CD4-positive, CD25-positive, alpha-beta regulatory T cell (primary cell): Measurements from ENCODE around the gene NPEPL1. TPM values are rescaled to one million over a fixed set of nuclear protein-coding genes. Genes with fewer than 3 reads are reported as not detected.

Experiments used
- ATAC-seq, 2 donors: fragments of 150-1000 bp; cut with Tn5 transposase; one replicate each; pipeline ENCODE4 v1.10.0; 2021; ENCODE audit warnings: low read depth in 2 of 2, moderate number of reproducible peaks in 2 of 2, moderate library complexity in 1 of 2
- DNase-seq, 3 donors: peaks; one replicate each; pipeline versions ENCODE4 v3.0.0 to v3.0.0-alpha.2; 2012 to 2022; ENCODE audit warnings: mixed read lengths in 1 of 3
- H3K27ac ChIP-seq: one replicate; pipeline ENCODE4 v1.7.0; 2013; ENCODE audit warnings: mild to moderate bottlenecking, low read length; ENCODE audit not compliant: insufficient read depth, poor library complexity, severe bottlenecking
- H3K27me3 ChIP-seq: one replicate; pipeline ENCODE4 v1.7.0; 2013; ENCODE audit warnings: low read length; ENCODE audit not compliant: control insufficient read depth, insufficient read depth
- H3K36me3 ChIP-seq: one replicate; pipeline ENCODE4 v1.7.0; 2013; ENCODE audit warnings: mild to moderate bottlenecking, low read length, moderate library complexity; ENCODE audit not compliant: control insufficient read depth, insufficient read depth
- H3K4me1 ChIP-seq: 2 replicates; pipeline ENCODE4 v1.7.0; 2013; ENCODE audit warnings: mild to moderate bottlenecking, low read length; ENCODE audit not compliant: insufficient read depth, control insufficient read depth, poor library complexity, severe bottlenecking
- H3K4me3 ChIP-seq: one replicate; pipeline ENCODE4 v1.7.0; 2013; ENCODE audit warnings: low read depth, mild to moderate bottlenecking, low read length, moderate library complexity
- H3K9me3 ChIP-seq, 2 experiments: 1 replicate in 1 of 2; 2 replicates in 1 of 2; pipeline ENCODE4 v1.7.0; 2013; ENCODE audit warnings: low read length in 2 of 2, mild to moderate bottlenecking in 1 of 2, moderate library complexity in 1 of 2; ENCODE audit not compliant: control insufficient read depth in 2 of 2
- H3K27ac Mint-ChIP-seq, 3 donors: one replicate each; pipeline ENCODE4 v1.8.0; 2020 to 2022; ENCODE audit warnings: mild to moderate bottlenecking in 3 of 3, mixed read lengths in 3 of 3, moderate library complexity in 2 of 3
- H3K27me3 Mint-ChIP-seq: one replicate; pipeline ENCODE4 v1.8.0; 2022; ENCODE audit warnings: mild to moderate bottlenecking, mixed read lengths
- H3K36me3 Mint-ChIP-seq: one replicate; pipeline ENCODE4 v1.8.0; 2020; ENCODE audit warnings: mixed read lengths
- H3K4me1 Mint-ChIP-seq, 4 donors: one replicate each; pipeline ENCODE4 v1.8.0; 2020 to 2022; ENCODE audit warnings: mixed read lengths in 4 of 4, mild to moderate bottlenecking in 1 of 4
- H3K4me3 Mint-ChIP-seq, 4 donors: one replicate each; pipeline ENCODE4 v1.8.0; 2020 to 2022; ENCODE audit warnings: mild to moderate bottlenecking in 4 of 4, mixed read lengths in 4 of 4, moderate library complexity in 3 of 4
- H3K9me3 Mint-ChIP-seq, 7 donors: one replicate each; pipeline ENCODE4 v1.8.0; 2020 to 2022; ENCODE audit warnings: mixed read lengths in 7 of 7, mild to moderate bottlenecking in 3 of 7, moderate library complexity in 2 of 7
- polyA plus RNA-seq, 4 donors: library from polyadenylated mRNA; unstranded; fragments of 300-500 nt; fragmentation: Illumina TruSeq; gene quantifications; one replicate each; pipeline ENCODE4 v1.2.3, GENCODE V29; 2021
- total RNA-seq: library from RNA; stranded (reverse); gene quantifications from one replicate; pipeline ENCODE4 v1.2.3, GENCODE V29; 2022

The NPEPL1 gene
- total and polyA plus RNA-seq, 5 donors from 2014 or later: 7.7 to 62.2 (median 8.3) TPM

DNA sequence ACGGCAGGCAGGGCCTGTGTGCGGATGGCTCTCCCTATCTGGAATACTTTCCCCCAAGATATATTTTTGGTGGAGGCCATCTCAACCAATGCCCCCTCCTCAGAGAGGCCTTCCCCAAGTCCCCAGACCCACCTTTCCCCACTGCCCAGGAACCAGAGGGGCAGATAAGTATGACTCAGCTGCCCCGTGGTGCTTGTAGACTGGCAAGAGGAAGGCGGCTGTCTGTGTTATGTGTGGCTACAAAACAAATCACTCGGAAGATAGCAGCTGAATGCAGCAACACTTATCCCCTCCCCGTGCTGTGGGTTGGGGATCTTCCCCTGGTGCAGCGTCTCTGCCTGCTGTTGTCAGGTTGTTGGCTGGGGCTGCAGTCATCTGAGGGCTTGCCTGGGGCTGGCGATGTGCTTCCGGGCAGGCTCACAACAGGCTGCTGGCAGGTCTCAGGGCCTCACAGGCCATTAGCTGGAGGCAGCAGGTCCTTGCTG is 7.1 kb downstream of the NPEPL1 start:
- Histone ChIP-seq H3K4me3 (no peak overlapping the region), H3K9me3 (no peaks in the 10 kb centered on the region), H3K27ac (no peak overlapping the region), H3K27me3 (no peaks in the 10 kb centered on the region), H3K4me1 (no peaks in the 10 kb centered on the region), H3K36me3 (peaks cover 47% of the 10 kb centered on the region)
- no peak overlapping the region for H3K4me3 Mint-ChIP-seq
- no peaks in the 10 kb centered on the region for H3K27me3 Mint-ChIP-seq
- peaks cover 37% of the 10 kb centered on the region for H3K36me3 Mint-ChIP-seq
- H3K9me3 Mint-ChIP-seq: no peaks in the 10 kb centered on the region
- H3K27ac Mint-ChIP-seq: peak overlapping the region in 1 of 3 donors; percentile 9
- ATAC-seq (no peak), DNase-seq (no peak)
- peaks cover 0 to 4% (median 0%) of the 10 kb centered on the region in 4 donors for H3K4me1 Mint-ChIP-seq

DNA sequence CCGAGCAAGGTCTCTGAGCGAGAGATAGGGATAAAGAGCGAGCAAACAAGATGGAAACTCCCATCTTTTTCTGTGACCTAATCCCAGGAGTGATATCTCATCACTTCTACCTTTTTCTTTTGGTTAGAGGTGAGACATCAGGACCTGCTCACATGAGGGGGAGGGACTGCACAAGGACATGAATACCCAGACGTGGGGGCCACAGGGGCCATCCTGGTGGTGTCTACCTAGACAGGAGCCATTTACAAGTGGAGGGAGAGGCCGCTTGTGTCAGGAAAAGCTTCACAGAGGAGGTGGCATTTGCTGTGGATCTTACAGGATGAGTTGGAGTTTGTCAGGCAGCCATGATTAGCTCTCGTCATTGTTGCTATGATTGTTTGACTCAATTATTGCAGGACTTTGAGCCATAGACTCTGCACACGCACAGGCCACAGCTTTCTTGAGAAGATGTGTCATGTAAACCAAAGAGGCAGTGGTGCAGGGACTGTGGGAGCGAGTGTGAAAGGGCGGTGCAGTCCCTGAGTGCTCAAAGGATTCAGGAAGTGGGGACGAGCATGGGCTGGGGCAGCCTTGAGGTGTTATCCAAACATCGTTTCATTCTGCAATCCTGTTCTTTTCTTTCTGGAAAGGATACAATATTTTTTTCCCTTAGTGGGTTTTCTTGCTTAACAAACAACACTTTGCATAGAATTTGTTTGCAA is 7.7 kb downstream of the NPEPL1 start:
- peaks cover 0 to 6% (median 0%) of the 10 kb centered on the region in 4 donors for H3K4me1 Mint-ChIP-seq
- peaks cover 41% of the 10 kb centered on the region for H3K36me3 Mint-ChIP-seq
- Histone ChIP-seq H3K36me3 (peaks cover 47% of the 10 kb centered on the region), H3K4me1 (no peaks in the 10 kb centered on the region), H3K4me3 (no peak overlapping the region), H3K9me3 (no peaks in the 10 kb centered on the region), H3K27ac (no peak overlapping the region), H3K27me3 (no peaks in the 10 kb centered on the region)
- H3K4me3 Mint-ChIP-seq: no peak overlapping the region
- ATAC-seq (no peak), DNase-seq (no peak)
- no peaks in the 10 kb centered on the region for H3K27me3 Mint-ChIP-seq
- H3K9me3 Mint-ChIP-seq: no peaks in the 10 kb centered on the region
- H3K27ac Mint-ChIP-seq: peak overlapping the region in 2 of 3 donors; percentile 60 to 83

DNA sequence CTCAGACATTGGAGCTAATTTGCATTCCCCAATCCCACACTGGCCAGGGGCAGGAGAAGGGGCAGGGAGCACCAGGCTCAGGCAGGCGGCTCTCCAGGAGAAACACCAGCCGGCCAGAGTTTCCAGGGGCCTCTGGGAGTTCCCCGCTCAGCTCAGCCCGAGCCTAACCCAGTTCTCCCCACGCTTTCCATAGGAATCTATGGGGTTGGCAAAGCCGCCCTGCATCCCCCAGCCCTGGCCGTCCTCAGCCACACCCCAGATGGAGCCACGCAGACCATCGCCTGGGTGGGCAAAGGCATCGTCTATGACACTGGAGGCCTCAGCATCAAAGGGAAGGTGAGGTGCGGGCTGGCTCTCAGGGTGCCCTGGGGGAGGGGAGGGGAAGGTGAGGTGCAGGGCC is 8.2 kb downstream of the NPEPL1 start:
- peaks cover 50% of the 10 kb centered on the region for H3K36me3 ChIP-seq
- H3K36me3 Mint-ChIP-seq: peaks cover 45% of the 10 kb centered on the region
- H3K4me3 Mint-ChIP-seq: no peak overlapping the region
- H3K4me3 ChIP-seq: no peak overlapping the region
- no peak for DNase-seq
- H3K9me3 Mint-ChIP-seq: no peaks in the 10 kb centered on the region
- H3K9me3 ChIP-seq: no peaks in the 10 kb centered on the region
- no peak overlapping the region for H3K27ac Mint-ChIP-seq
- ATAC-seq: no peak
- H3K4me1 ChIP-seq: no peaks in the 10 kb centered on the region
- no peaks in the 10 kb centered on the region for H3K27me3 ChIP-seq
- no peaks in the 10 kb centered on the region for H3K27me3 Mint-ChIP-seq
- peaks cover 0 to 6% (median 0%) of the 10 kb centered on the region in 4 donors for H3K4me1 Mint-ChIP-seq
- H3K27ac ChIP-seq: no peak overlapping the region

DNA sequence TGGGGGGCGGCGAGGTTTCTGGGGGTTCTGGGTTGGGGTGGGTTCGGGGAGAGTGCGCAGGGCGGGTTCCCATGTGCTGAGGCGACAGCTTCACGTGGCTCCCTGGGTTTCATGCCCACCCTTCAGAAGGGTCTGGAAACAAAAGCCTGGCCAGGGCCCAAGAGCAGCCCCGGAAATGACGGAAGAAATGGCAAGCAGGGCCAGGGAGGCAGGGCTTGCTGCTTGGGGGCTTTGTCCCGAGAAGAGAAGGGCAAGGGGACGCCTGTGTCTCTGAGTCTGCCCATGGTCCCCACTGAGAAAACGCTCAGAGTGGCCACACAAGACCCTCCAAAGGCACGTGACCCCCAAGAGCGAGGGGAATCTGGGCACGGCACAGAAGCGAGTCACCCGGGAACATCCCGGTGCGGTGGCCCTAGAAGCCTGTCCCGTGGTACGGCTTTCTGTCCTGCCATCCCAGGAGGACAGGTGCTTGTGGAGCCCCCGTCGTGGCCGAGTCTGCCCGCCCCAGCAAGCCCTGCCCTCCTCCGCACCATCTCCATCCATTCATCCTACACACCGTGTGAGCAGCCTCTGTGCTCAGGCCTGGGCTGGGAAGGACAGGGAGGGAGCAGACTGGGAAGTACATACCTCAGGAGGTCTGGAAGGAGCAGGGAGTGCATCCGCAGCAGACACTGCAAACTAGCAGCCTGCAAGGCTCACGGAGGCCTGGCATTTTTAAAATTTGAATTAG is 9.0 kb downstream of the NPEPL1 start:
- H3K36me3 Mint-ChIP-seq: peaks cover 45% of the 10 kb centered on the region

DNA sequence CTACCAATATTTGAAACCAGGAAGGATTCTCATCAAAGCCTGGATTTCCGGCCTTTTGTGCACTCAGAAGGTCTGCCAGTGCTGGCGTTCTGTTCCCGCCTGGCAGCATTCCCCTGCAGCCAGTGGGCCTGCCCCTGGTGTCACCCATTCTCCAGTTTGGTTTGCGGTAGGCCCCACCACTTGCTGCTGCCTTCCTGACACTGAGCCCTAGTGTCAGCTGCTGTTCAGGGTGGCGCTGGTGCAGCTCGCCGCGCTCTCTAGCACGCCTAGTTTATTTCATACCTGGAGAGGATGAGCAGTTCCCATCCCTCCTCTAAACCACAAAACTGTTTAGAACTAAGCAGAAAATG is 9.5 kb downstream of the NPEPL1 start:
- no peak for ATAC-seq
- Mint-ChIP-seq H3K27me3 (no peaks in the 10 kb centered on the region), H3K36me3 (peaks cover 45% of the 10 kb centered on the region), H3K4me3 (no peak overlapping the region), H3K9me3 (no peaks in the 10 kb centered on the region), H3K27ac (no peak overlapping the region), H3K4me1 (peaks cover 0 to 6% (median 0%) of the 10 kb centered on the region in 4 donors)
- Histone ChIP-seq H3K4me1 (no peaks in the 10 kb centered on the region), H3K36me3 (peaks cover 46% of the 10 kb centered on the region), H3K27me3 (no peaks in the 10 kb centered on the region), H3K27ac (no peak overlapping the region), H3K9me3 (no peaks in the 10 kb centered on the region), H3K4me3 (no peak overlapping the region)
- DNase-seq: no peak

More for the DNA sequence above, 9.0 kb downstream of the NPEPL1 start:
- DNase-seq (no peak), ATAC-seq (no peak)
- Mint-ChIP-seq H3K27ac (no peak overlapping the region), H3K27me3 (no peaks in the 10 kb centered on the region), H3K4me1 (peaks cover 0 to 6% (median 0%) of the 10 kb centered on the region in 4 donors), H3K4me3 (no peak overlapping the region), H3K9me3 (no peaks in the 10 kb centered on the region)
- H3K4me1 ChIP-seq: no peaks in the 10 kb centered on the region
- no peak overlapping the region for H3K4me3 ChIP-seq
- H3K27me3 ChIP-seq: no peaks in the 10 kb centered on the region
- H3K9me3 ChIP-seq: no peaks in the 10 kb centered on the region
- peaks cover 50% of the 10 kb centered on the region for H3K36me3 ChIP-seq
- H3K27ac ChIP-seq: no peak overlapping the region

DNA sequence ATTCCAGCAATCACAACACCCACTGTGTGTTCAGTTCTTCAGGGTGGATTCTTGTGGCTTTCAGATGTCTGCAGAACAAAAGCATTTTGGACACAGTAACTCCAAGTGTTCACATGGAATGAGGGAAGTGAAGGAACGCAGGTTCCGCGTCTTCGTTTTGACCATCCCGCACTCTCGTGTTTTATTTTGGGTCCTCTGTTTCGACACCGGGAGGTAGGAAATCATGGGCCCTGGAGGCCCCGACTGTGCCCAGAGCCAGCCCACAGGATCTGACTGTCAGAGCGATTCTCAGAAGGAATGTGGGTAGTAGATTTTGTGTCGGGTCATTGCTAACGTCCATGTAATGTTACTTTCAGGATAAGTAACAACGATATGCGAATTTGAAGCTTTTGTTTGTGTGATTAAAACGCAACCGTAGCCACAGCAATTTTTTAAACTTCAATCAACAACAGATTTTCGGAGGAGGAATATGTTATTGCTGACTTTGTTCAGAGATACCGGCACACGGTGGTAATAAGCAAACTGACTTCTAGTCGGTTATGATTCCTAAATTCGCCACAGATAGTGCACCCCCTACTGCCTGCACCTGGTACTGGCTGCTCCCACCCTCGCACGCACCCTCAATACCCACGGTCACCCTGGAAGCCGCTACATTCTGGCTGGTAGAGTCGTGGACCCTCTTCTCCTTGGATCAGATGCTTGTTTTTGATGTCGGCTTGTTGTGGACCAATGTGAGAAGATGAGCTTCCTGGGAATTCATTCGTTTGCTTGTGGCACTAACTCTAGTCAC is 10.5 kb downstream of the NPEPL1 start:
- DNase-seq: peak in 1 of 3 donors; percentile 26
- no peak for ATAC-seq
- no peaks in the 10 kb centered on the region for H3K4me1 ChIP-seq
- Mint-ChIP-seq H3K36me3 (peaks cover 37% of the 10 kb centered on the region), H3K4me3 (no peak overlapping the region), H3K27me3 (no peaks in the 10 kb centered on the region), H3K27ac (no peak overlapping the region), H3K9me3 (no peaks in the 10 kb centered on the region), H3K4me1 (peaks cover 0 to 6% (median 0%) of the 10 kb centered on the region in 4 donors)
- no peaks in the 10 kb centered on the region for H3K27me3 ChIP-seq
- no peaks in the 10 kb centered on the region for H3K9me3 ChIP-seq
- H3K4me3 ChIP-seq: no peak overlapping the region
- no peak overlapping the region for H3K27ac ChIP-seq
- H3K36me3 ChIP-seq: peaks cover 42% of the 10 kb centered on the region

DNA sequence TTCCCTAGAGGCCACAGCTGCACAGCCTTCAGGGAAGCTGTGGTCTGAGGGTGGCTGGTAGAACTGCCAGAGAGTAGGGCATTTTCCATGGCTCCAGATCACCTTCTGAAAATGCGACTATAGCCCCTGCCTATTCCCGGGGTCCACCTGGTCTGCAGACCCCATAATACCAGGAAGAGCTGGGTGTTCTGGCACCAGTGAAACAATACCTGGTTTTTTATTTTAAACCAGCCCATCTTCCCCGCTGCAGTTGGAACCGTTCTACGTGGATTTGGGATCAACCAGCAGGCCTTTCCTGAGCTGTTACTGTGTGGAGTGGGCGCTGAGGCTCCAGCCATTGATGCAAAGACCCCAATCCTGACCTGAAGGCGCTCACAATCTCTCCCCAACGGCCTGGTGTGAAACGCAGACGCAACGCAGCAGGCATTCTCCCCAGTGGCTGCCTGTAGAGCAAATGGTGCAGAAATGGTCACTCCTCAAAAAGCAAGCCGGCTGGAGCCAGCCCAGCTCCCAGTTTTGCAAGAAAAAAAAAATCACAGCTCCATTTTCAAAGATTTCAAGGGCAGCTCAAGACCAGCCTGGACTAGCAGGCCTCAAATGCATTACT is 11.3 kb downstream of the NPEPL1 start:
- H3K27me3 Mint-ChIP-seq: no peaks in the 10 kb centered on the region
- ATAC-seq: no peak
- H3K27ac Mint-ChIP-seq: no peak overlapping the region
- H3K4me1 ChIP-seq: no peaks in the 10 kb centered on the region
- no peak overlapping the region for H3K4me3 Mint-ChIP-seq
- peaks cover 42% of the 10 kb centered on the region for H3K36me3 ChIP-seq
- H3K27ac ChIP-seq: no peak overlapping the region
- no peaks in the 10 kb centered on the region for H3K9me3 ChIP-seq
- no peak overlapping the region for H3K4me3 ChIP-seq
- H3K9me3 Mint-ChIP-seq: no peaks in the 10 kb centered on the region
- no peak for DNase-seq
- no peaks in the 10 kb centered on the region for H3K27me3 ChIP-seq
- peaks cover 37% of the 10 kb centered on the region for H3K36me3 Mint-ChIP-seq
- H3K4me1 Mint-ChIP-seq: peaks cover 0 to 6% (median 0%) of the 10 kb centered on the region in 4 donors
